Endothelial cell of umbilical vein (primary cell): ENCODE measurements around the gene TGFBR2. TPM values are rescaled to one million over a fixed set of nuclear protein-coding genes. Genes with fewer than 3 reads are reported as not detected.
A peak's percentile ranks its signal among the peaks of the same experiment; 100 is the strongest.

Source experiments
- BruUV-seq: library from RNA; stranded (reverse); fragments of 400-500 nt; replicated peaks from 2 replicates; lab custom pipeline; 2021; lab: Mats Ljungman, UMichigan
- CTCF ChIA-PET: fragments of 300-600, 350-600 bp; sonication (Branson Sonifier 250); formaldehyde crosslinking; loops from one replicate; lab custom pipeline; 2021; ENCODE audit warnings: antibody characterized with exemption, inconsistent platforms; lab: Charles Lee
- POLR2A ChIA-PET: fragments of 300-600, 350-600 bp; sonication (Branson Sonifier 250); formaldehyde crosslinking; loops from one replicate; lab custom pipeline; 2021; ENCODE audit warnings: antibody characterized with exemption, inconsistent platforms; lab: Charles Lee
- DNase-seq: peaks from one replicate; pipeline ENCODE4 v3.0.0-alpha.2; 2011; ENCODE audit warnings: low read depth, low spot score
- FAIRE-seq: peaks from 2 replicates; lab custom pipeline; 2011; peaks lifted over from hg19 to GRCh38; lab: Jason Lieb, UNC
- H2AFZ ChIP-seq: 2 replicates; pipeline ENCODE4 v1.6.0; 2012; ENCODE audit warnings: low read depth, low read length, control low read depth, inconsistent platforms
- H3K27ac ChIP-seq: 2 replicates; pipeline ENCODE4 v1.5.1; 2011; ENCODE audit warnings: low read depth, mild to moderate bottlenecking, control low read depth, low read length, moderate library complexity; ENCODE audit not compliant: insufficient read depth
- H3K27me3 ChIP-seq, 2 experiments: 2 replicates each; pipeline versions ENCODE4 v1.6.0 to v1.6.1; 2011; ENCODE audit warnings: low read length in 2 of 2, mixed read lengths in 1 of 2; ENCODE audit not compliant: control insufficient read depth in 2 of 2, insufficient read depth in 2 of 2
- H3K36me3 ChIP-seq, 2 experiments: 2 replicates in 1 of 2; 3 replicates in 1 of 2; pipeline ENCODE4 v1.5.1; 2011; ENCODE audit warnings: low read length in 2 of 2, mild to moderate bottlenecking in 1 of 2, moderate library complexity in 1 of 2; ENCODE audit not compliant: control insufficient read depth in 2 of 2, insufficient read depth in 2 of 2; ENCODE audit errors: extremely low read depth in 1 of 2
- H3K4me1 ChIP-seq: 3 replicates; pipeline ENCODE4 v1.5.1; 2011; ENCODE audit warnings: mild to moderate bottlenecking, low read length; ENCODE audit not compliant: control insufficient read depth, insufficient read depth; ENCODE audit errors: extremely low read depth
- H3K4me2 ChIP-seq: 2 replicates; pipeline ENCODE4 v1.6.1; 2011; ENCODE audit warnings: low read length, control low read depth, mixed read lengths; ENCODE audit not compliant: insufficient read depth
- H3K4me3 ChIP-seq, 3 experiments: fragments of 200-600 bp in 1 of 3; sonication (generic), shearing (Covaris generic) in 1 of 3; replicated peaks in 1 of 3; 2 replicates each; pipeline ENCODE4 v1.5.1; 2011 to 2016; ENCODE audit warnings: control low read depth in 3 of 3, low read length in 3 of 3, mild to moderate bottlenecking in 2 of 3, inconsistent platforms in 1 of 3, low read depth in 1 of 3, moderate library complexity in 1 of 3; ENCODE audit not compliant: insufficient read depth in 1 of 3
- H3K79me2 ChIP-seq: 2 replicates; pipeline ENCODE4 v1.6.0; 2012; ENCODE audit warnings: low read length, inconsistent platforms; ENCODE audit not compliant: control insufficient read depth, insufficient read depth
- H3K9ac ChIP-seq: replicated peaks from 2 replicates; pipeline ENCODE3; 2011; ENCODE audit warnings: low read length, control low read depth; ENCODE audit not compliant: insufficient read depth; ENCODE audit errors: extremely low read depth
- H3K9me1 ChIP-seq: replicated peaks from 3 replicates; pipeline ENCODE4 v1.6.0; 2011; ENCODE audit warnings: mild to moderate bottlenecking, low read length; ENCODE audit not compliant: control insufficient read depth, insufficient read depth; ENCODE audit errors: extremely low read depth
- H3K9me3 ChIP-seq: replicated peaks from 2 replicates; pipeline ENCODE4 v1.5.1; 2012; ENCODE audit warnings: low read length, inconsistent platforms; ENCODE audit not compliant: control insufficient read depth, insufficient read depth
- H4K20me1 ChIP-seq: replicated peaks from 2 replicates; pipeline ENCODE3; 2011; ENCODE audit warnings: mild to moderate bottlenecking, low read length; ENCODE audit not compliant: control insufficient read depth, insufficient read depth; ENCODE audit errors: extremely low read depth
- EZH2 ChIP-seq: IDR thresholded peaks from 2 replicates; pipeline ENCODE4 v1.6.1; 2012; ENCODE audit warnings: borderline replicate concordance, low read depth, mild to moderate bottlenecking, moderate library complexity, low read length, inconsistent platforms; ENCODE audit not compliant: severe bottlenecking
- FOS ChIP-seq: IDR thresholded peaks from 2 replicates; pipeline ENCODE4 v1.6.1; 2011; ENCODE audit warnings: mild to moderate bottlenecking, low read length, moderate library complexity, borderline replicate concordance; ENCODE audit not compliant: insufficient read depth
- GATA2 ChIP-seq: IDR thresholded peaks from 2 replicates; pipeline ENCODE4 v1.7.0; 2011; ENCODE audit warnings: low read depth, mild to moderate bottlenecking, moderate library complexity, mixed read lengths, low read length; ENCODE audit not compliant: insufficient read length, insufficient read depth
- JUN ChIP-seq: IDR thresholded peaks from 2 replicates; pipeline ENCODE4 v1.6.1; 2011; ENCODE audit warnings: borderline replicate concordance, low read depth; ENCODE audit not compliant: insufficient read length, insufficient read depth
- POLR2A ChIP-seq: IDR thresholded peaks from 2 replicates; pipeline ENCODE4 v1.6.1; 2012; ENCODE audit warnings: low read depth, mild to moderate bottlenecking, control low read depth, low read length
- POLR2AphosphoS5 ChIP-seq: IDR thresholded peaks from 2 replicates; pipeline ENCODE4 v1.6.1; 2012; ENCODE audit warnings: low read depth, mild to moderate bottlenecking, control low read depth, low read length, moderate library complexity; ENCODE audit not compliant: insufficient read depth
- dilution Hi-C: fragments of 300-500 bp; cut with MboI; formaldehyde crosslinking; loops from one replicate; pipeline ENCODE4 v1.15.0; 2019; ENCODE audit warnings: low sequenced_read_pairs; ENCODE audit not compliant: extremely low pct_ligation_motif_present
- intact Hi-C: fragments of 100-400 bp; cut with micrococcal nuclease; formaldehyde crosslinking; loops from one replicate; pipeline ENCODE4 v1.10.0; 2022
- polyA plus RNA-seq, 4 experiments: library from polyadenylated mRNA; depleted of rRNA in 3 of 4; stranded (reverse) in 3 of 4; unstranded in 1 of 4; fragments of >200 nt; gene quantifications; 2 replicates each; pipeline versions ENCODE4 v1.2.1 to v1.2.3, GENCODE V29; 2011 to 2012; ENCODE audit warnings: missing spikeins in 1 of 4
- total RNA-seq: library from RNA; stranded (reverse); gene quantifications from 2 replicates; pipeline ENCODE4 v1.2.3, GENCODE V29; 2021
- TF ChIP-seq, protein P1 (sequence below), 2 donors: IDR thresholded peaks; 1 replicate in 1 of 2; 2 replicates in 1 of 2; pipeline ENCODE4 v1.5.1; 2011; ENCODE audit warnings: low read length in 2 of 2, mild to moderate bottlenecking in 2 of 2, moderate library complexity in 2 of 2, control low read depth in 1 of 2, inconsistent platforms in 1 of 2, low read depth in 1 of 2; ENCODE audit not compliant: insufficient read depth in 1 of 2; ENCODE audit errors: extremely low read depth in 1 of 2
- TF ChIP-seq, protein P2 (sequence below): IDR thresholded peaks from 2 replicates; pipeline ENCODE4 v1.6.1; 2011; ENCODE audit not compliant: insufficient read depth, insufficient read length

The TGFBR2 gene
- total and polyA plus RNA-seq, 2 donors (not counting 3 experiments of a cell fraction or from before 2014, with no cell fraction given): 227 to 250 TPM

DNA sequence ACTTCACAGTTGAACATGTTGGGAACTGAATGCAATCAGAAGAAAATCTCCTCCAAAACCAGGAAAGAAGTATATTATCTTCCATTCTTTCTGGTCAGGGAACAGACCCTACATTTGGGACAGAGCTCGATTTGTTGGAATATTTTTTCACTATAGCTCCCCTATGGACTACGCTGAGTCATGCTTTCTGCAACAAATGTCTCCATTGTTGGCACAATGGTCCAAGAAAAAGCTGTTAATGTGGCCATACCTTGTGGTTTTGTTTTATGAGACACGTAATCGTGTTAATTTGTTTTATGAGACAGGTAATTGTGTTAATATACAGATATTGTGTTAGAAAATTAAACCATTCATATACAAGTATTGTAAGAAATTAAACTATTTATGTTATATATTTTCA lies 101.4 kb downstream of the TGFBR2 start:
- CTCF ChIA-PET: interaction anchor here (0.8 to 1.6 kb wide), 3 partner anchors 13 to 44 kb away, joined by 3 to 4 read pairs (median 3); no protein-coding TSS in a partner anchor
- H3K4me2 ChIP-seq: no peak overlapping the region

DNA sequence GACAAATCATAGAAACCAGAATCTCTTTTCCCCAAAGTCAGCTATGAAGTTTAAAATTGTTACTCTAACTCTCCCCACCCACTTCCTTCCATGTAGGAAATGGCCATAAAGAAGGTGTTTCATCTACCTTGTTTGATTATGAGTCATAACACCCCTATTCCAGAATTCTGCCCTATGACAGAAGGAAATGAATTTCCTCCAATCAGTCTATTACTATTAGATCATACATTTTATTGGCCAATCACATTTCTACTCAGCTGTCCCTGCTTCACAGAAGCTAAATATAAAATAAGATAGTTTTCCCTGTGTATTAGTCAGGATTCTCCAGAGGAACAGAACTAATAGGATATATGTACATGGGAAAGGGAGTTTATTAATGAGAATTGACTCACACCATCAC lies 102.1 kb downstream of the TGFBR2 start:
- no peaks in the 10 kb centered on the region for H3K9me1 ChIP-seq
- ChIA-PET CTCF (interaction anchor here (1.6 kb wide), 1 partner anchor 15 kb away, joined by 4 read pairs; no protein-coding TSS in a partner anchor), POLR2A (no interaction called here)
- peaks cover 33% of the 10 kb centered on the region for H3K4me1 ChIP-seq
- no peaks in the 10 kb centered on the region for H3K27me3 ChIP-seq
- no peak overlapping the region for H3K9ac ChIP-seq
- no peaks in the 10 kb centered on the region for H3K36me3 ChIP-seq
- no peak overlapping the region for H3K4me3 ChIP-seq
- no peaks in the 10 kb centered on the region for H3K9me3 ChIP-seq
- DNase-seq (no peak), FAIRE-seq (peak; percentile 47)
- H2AFZ ChIP-seq: no peak overlapping the region
- no peak overlapping the region for H3K27ac ChIP-seq
- no TSS peak for BruUV-seq
- TF ChIP-seq JUN (peak; percentile 47), FOS (peak; percentile 83), POLR2AphosphoS5 (no peak), GATA2 (no peak), EZH2 (no peak), POLR2A (no peak)
- TF ChIP-seq, protein P1, sequence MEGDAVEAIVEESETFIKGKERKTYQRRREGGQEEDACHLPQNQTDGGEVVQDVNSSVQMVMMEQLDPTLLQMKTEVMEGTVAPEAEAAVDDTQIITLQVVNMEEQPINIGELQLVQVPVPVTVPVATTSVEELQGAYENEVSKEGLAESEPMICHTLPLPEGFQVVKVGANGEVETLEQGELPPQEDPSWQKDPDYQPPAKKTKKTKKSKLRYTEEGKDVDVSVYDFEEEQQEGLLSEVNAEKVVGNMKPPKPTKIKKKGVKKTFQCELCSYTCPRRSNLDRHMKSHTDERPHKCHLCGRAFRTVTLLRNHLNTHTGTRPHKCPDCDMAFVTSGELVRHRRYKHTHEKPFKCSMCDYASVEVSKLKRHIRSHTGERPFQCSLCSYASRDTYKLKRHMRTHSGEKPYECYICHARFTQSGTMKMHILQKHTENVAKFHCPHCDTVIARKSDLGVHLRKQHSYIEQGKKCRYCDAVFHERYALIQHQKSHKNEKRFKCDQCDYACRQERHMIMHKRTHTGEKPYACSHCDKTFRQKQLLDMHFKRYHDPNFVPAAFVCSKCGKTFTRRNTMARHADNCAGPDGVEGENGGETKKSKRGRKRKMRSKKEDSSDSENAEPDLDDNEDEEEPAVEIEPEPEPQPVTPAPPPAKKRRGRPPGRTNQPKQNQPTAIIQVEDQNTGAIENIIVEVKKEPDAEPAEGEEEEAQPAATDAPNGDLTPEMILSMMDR (IDR thresholded peaks at IDR 0.05; ENCODE audit: extremely low read depth in 1 of 2, insufficient read depth in 1 of 2, low read depth in 1 of 2, low read length in 2 of 2): no peak
- H4K20me1 ChIP-seq: no peaks in the 10 kb centered on the region
- H3K79me2 ChIP-seq: no peaks in the 10 kb centered on the region
- H3K4me2 ChIP-seq: peak overlapping the region; percentile 16
- intact Hi-C loops (no loop called here), dilution Hi-C loops (no loop called here)

More for the DNA sequence above, 101.4 kb downstream of the TGFBR2 start:
- DNase-seq: no peak
- Histone ChIP-seq H3K27me3 (no peaks in the 10 kb centered on the region), H3K79me2 (no peaks in the 10 kb centered on the region), H3K9me3 (no peaks in the 10 kb centered on the region), H3K9me1 (no peaks in the 10 kb centered on the region), H2AFZ (no peak overlapping the region), H3K36me3 (no peaks in the 10 kb centered on the region), H4K20me1 (no peaks in the 10 kb centered on the region), H3K9ac (no peak overlapping the region), H3K4me1 (peaks cover 27% of the 10 kb centered on the region), H3K4me3 (no peak overlapping the region), H3K27ac (no peak overlapping the region)
- POLR2A ChIA-PET: no interaction called here
- dilution Hi-C loops: no loop called here
- TSS peak; percentile 78 for BruUV-seq
- FAIRE-seq: peak; percentile 31
- peak; percentile 17 for TF ChIP-seq POLR2A
- TF ChIP-seq, protein P2, sequence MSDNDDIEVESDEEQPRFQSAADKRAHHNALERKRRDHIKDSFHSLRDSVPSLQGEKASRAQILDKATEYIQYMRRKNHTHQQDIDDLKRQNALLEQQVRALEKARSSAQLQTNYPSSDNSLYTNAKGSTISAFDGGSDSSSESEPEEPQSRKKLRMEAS: no peak
- intact Hi-C loops: no loop called here
